GM19468 (cell line): ENCODE results near the gene THUMPD3.
A peak's percentile ranks its signal among the peaks of the same experiment; 100 is the strongest.

Experiments
- ATAC-seq: cut with Tn5 transposase; IDR thresholded peaks from one replicate; pipeline ENCODE4 v1.9.1; 2021; ENCODE audit warnings: mild to moderate bottlenecking, moderate library complexity, moderate number of reproducible peaks; ENCODE audit not compliant: unreplicated experiment; ENCODE audit errors: extremely low read depth

The THUMPD3 gene

DNA sequence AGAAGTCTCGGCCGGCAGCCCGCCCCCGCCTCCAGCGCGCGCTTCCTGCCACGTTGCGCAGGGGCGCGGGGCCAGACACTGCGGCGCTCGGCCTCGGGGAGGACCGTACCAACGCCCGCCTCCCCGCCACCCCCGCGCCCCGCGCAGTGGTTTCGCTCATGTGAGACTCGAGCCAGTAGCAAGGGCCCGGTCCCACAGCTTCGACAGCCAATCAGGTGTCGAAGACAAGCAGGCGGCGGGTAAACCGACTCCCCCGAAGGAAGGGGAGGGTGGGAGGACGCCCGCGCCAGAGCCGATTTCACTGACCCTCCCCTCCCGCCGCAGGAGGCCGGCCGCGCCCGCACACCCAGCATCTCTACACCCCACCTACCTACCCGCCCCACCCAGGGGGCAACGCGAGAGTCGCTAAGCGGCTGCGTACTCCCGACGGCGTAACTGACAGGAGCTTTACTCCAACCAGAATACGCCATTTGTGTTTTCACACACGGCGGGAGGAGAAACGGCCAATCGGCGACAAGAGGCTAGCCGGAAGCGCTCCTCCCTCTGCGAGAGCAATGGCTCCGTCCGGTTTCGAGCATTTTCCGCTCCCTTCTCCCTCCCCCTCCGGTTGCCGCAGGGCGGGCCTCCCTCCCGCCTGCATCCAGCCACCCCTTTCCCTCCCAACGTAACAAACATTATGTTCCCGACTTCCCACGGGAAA, 33.9 kb downstream of the THUMPD3 start:
- ATAC-seq = peak; percentile 59

DNA sequence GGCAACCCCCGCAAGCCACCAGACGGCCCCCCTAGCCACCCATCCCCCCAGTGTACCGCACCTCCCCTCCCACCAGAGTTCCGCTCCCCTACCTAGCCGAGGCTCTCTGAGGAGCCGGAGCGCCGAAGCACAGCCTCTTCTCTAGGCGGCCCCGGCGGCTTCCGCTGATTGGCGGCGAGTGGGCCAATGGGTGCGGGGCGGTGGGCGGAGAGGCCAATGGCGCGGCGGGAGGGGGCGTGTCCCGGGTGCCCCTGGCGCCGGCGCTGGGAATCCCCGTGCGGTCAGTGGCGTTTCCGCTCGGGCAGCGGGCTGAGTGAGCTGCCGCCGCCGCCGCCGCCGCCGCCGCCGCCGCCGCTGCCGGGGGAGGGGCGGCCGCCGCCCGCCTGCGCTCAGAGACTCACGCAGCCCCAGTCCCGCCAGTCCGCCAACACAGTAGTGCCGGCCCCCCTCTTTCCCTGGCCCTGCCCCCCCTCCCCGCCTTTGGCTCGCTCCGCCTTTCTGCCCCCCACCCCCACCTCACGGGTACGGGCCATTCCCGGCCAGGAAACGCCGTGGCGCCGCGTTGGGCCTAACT, 34.6 kb downstream of the THUMPD3 start, which contains the start of gene SETD5:
Gene SETD5 (plus strand): TSS at position 284 of the 574 bp plus-strand sequence. CDS start 31,324 bp downstream, outside the sequence.
- peak; percentile 37 for ATAC-seq

DNA sequence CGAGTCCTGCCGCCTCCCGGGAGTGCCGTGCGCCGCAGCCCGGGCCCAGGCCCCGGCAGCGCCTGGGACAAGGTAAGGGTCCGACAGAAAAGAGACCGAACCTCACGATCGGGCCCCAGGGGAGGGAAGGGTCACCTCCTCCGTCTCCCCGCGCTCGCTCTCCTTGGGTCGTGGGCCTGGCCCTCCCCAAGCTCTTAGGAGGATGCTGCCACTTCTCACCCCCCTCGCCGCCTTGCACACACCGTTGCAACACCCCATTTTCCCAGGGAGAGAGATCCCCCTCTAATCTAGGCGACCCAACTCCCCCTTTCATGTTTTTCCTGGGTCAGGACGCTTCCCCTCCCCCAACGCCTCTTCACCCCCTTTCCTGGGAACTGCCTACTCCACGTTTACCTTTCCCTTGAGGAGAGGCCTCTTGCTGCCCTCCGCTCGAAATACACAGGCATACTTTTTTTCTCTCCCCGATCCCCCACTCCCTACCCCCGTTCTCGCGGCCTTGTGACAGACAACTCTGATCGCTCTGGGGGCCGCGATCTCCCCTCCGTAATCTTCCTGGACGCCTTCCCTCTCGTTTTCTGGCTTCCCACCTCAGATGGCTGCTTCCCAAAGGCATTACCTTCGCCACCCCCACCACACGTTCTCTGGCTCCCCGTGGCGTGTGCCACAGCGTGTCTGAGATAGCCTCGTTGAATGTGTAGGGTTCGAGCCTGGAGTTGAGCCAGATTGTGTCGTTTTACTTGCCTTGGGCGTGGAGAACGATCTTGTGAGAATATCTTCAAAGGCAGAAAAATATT, 35.2 kb downstream of the THUMPD3 start:
- no peak for ATAC-seq

DNA sequence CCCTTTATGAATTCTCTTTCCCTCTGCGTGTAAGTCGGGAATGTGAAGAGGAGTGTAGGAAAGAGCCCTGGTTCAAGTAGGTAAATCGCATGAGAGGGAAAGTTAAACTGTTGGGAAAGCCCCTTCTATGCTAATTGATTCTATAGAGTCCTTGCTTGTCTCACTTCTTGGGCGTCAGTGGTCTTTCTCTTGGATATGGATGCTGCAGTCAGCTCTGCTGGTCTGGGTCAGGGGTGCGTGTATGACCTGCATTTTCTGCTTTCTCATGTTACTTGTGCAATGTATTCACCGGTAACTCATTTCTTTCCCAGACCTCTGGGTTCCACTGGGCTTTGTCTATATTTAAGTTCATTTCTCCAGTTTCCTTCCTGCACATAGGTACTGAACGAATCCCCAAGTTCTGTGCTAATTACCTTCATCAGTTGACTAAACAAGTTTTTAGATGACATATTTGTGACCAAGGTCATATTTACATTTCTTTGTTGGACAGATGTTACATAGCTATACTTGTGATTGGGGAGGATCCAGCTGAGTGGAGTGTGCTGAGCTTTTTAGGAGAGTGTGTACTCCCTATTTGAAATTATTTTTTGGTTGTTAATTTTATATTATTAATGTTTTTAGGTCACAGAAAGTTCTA, 36.0 kb downstream of the THUMPD3 start:
- ATAC-seq = no peak

DNA sequence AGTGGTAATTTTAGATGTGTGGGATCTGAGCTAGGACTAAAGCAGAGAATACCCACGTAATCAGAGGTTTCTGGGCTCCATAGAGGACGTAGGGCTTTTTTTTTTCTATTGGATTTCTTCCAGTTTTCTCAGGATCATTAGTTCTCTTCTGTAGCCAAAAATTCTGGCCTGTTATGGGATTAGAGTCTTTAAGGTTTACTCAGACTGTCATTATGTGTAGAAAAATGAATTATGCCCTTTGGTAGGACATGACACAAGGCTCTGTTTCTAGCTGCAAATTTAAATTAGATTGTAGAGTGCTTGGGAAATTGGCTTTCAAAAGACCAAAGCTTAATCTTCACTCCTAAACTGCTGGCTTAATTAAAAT, 36.5 kb downstream of the THUMPD3 start:
- no peak for ATAC-seq

DNA sequence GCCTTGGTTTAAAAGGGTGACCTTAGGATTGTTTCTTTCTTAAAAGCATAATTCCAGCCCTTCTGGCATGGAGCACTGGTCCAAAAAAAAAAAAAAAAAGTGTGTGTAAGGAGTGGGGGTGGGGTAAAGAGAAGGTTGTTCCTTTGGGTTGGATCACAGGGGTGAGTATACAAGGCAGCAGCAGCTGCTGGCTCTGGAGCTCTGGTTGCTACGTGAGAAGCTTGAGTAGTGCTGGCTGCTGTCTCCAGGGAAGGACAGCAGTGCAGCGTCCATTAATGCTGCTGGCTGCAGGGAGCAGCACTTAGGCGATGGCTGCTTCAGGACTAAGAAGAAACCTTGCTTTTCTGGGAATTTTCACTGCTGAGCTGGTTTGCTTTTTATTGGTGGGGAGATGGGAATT, 36.9 kb downstream of the THUMPD3 start:
- no peak for ATAC-seq

DNA sequence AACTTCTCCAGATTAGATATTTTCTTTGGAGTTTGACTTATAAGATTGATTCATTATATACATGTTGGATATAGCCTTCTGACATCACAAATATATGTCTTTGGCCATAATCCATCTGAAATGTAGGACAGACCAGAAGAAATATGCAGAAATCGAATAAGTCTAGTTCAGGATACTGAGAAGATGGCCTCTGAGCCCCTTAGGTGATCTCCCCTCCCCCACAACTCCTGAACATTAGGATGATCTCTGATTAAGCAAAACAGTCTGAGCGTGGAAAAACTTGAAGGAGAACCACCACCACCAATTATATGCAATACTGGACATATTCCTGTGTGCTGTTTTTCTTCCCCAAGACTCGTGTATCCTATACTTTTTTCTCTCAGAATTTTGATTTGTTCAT, 37.8 kb downstream of the THUMPD3 start:
- ATAC-seq = no peak

DNA sequence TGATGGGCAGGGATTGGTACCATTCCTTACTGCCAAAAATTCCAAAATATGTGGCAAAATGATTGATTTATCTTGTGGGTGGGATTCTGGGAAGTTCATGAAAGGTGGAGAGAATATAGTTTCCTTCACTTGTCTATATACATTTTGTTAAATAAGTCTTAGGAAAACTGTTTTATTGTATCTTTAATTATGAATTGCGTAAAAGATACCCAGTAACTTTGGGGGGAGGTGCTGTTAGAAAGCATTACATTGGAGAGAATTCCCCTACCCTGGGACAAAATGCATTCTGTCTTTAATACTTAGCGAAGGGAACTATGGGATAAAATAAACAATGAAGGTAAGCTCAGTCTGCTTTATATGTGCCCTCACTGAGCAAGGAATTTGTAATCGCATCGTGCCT, 39.1 kb downstream of the THUMPD3 start:
- no peak for ATAC-seq

DNA sequence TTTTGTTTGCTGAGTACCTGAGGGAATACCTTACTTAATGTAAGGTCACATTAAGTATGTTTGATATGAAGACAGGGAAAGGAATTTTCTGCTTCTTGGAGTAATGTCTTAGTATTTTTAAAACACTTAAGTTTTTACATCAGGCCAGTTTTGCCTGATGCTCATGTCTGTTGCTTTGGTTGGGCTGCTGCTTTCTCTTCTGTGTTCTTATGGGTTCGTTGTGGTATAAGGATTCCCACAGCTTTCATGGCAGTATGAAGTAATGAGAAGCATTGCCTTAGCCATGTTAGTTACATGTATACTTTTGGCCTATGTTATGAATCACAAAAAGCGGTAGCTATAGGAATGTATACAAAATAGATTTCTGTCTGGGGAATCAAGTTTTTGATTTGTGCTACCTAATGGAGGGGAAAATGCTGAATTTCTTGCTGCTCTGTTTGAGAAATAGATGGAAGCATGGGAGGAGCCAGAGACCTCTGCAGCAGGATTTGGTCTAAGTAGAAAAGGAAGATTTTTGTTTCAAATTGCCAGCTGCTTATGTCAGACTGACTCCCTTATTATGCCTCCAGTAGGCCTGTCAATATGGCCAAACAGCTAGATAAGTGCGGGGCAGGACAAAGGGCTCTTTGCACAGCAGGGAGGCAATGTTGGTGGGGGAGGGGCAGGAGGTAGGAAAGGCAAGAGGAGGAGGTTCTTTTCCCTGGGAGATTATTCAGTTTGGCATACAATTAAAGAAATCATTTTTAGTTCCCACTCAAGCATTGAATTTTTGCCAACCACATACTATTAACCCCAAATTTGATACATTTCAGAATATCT, 39.8 kb downstream of the THUMPD3 start:
- ATAC-seq = no peak

DNA sequence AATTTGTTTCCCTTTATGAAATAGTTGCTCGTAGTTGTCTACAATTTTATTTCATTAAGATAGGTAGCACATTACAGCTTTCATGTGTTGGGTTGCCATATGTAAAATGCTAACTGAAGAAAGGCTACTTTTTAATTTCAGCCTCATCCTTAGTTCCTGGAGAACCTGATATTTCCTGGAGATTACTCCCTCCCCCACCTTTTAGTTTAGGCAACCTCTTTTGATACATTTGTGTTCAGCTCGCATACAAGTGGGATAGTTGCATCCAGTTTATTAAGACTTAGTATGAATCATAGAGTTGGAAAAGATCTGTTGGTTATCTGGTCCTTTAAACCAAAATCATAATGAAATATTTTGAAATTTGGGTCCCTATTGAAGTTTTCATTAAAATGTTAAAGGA, 40.6 kb downstream of the THUMPD3 start:
- no peak for ATAC-seq

DNA sequence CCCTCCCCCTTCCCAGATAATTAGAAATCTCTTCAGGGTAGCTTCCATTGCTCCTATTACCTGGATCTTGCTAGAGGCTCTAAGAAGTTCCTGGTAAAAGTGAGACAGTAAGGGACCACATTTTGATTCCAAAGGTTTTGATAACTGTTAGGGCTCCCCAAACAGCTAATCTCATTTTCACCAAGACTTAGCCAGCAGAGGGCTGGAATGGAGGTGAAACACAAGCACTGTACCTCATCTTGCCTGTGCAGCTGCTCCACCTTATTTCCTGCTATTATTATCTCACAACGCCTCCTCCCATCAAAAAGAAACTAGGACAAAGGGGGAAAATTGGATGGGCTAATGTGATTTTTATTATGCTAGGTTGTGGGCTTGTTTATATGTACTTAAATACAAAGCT, 41.8 kb downstream of the THUMPD3 start:
- ATAC-seq = no peak

DNA sequence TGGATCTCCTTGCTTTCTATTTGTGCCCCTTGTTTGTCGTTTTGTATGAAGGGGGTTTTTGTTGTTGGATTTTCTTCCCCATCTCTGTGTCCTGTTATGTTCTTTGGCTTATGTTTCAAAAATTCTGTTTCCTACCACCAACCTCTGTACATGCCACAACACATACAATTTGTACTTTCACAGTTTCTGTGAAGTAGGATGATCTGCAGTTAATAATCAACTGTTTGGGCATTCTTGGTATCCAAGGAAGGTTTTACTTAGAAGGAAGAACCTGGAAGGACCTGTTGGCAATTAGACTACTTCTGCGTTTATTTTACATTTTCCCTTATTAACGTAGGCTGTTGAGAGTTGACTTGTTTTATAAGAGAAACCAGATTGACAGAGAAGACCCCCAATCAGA, 42.9 kb downstream of the THUMPD3 start:
- ATAC-seq = no peak

DNA sequence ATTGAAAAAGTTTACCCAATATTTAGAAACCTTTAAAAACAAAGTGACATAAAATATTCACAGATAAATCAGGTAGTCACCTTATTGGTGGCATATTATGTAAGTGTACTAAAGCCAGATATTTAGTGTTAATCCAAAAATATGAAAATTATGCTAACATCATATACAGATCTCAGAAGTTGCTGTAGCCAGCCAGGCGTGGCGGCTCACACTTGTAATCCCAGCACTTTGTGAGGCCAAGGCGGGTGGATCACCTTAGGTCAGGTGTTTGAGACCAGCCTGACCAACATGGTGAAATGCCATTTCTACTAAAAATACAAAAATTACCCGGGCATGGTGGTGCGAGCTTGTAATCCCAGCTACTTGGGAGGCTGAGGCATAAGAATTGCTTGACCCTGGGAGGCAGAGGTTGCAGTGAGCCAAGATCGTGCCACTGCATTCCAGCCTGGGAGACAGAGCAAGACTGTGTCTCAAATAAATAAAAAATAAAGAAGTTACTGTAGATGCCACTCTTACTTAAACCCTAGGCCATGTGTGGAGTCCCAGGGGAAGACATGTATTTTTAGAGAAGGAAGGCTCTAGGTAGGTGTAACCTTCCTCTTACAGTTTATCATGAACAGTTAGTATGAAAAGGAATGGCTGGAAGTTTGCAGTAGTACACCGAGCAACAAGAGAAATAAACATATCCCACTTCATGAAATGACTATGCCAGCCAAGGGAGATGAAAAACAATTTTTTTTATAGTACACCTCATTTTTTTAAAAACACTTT, 44.2 kb downstream of the THUMPD3 start:
- ATAC-seq = no peak

DNA sequence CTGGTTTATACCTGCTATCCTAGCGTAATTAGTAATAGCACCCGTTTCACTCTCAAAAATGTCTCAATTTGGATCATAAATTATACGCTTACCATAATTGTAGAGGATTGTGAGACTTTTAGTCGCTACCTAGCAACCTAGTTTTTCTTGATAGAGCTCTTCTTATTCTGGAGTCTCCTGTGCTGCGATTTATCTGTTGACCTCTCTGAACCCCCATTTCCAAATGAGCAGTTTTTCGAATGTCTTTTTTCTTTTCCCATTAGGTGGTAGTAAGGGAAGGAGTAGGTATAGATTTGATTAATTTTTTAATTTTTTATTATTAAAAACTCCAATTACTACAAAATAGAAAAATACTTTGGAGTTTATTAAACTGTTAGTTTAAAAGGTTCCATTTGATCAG, 45.2 kb downstream of the THUMPD3 start:
- ATAC-seq = no peak

DNA sequence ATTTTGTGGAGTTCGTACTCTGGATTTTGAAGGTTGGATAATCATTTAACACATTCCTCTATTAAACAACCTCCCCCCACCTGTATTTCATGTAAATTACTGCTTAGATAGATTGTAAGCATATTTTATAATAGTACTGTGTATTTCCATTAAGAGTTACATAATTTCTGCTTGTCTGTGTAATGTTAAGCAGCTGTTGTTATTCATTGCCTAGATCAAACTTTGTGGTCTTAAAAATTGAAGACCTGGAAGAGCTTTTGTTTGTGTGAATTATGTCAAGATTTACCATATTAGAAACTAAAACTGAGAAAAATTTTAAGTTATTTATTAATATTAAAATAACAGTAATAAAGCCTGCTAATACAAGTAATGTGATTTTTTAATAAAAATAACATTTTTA, 45.7 kb downstream of the THUMPD3 start:
- no peak for ATAC-seq

DNA sequence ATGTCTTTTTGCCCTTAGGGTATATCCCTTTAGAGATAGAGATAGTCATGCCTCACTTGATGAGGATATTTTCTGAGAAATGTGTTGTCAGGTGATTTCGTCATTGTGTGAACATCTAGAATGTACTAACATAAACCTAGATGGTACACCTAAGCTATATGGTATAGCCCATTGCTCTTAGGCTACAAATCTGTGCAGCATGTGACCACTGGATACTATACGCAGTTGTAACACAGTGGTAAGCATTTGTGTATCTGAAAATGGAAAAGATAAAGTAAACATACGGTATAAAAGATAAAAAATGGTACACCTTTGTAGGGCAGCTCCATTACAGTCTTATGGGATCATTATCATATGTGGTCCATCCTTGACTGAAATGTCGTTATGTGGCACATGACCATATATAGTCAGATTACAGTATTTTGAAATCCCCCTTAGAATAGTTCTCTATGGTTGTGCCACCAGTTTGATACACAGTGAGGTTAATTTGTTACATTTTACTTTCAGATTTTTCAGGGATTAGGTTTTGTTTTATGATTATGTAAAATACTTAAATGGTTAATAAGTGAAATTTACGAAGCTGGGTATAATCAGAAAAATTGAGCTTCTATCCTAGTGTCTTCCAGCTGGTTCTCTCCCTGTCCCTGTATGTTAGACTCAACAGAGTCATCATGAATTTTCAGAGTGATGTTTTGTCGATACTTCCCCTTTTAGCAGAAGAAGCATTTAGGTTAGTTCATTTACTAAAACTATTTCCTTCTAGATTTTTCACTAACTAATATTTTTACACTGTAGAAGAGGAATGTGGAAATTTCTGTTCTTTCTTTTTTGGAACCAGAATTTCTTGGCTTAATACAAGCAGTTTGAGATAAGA, 47.4 kb downstream of the THUMPD3 start:
- ATAC-seq = no peak

DNA sequence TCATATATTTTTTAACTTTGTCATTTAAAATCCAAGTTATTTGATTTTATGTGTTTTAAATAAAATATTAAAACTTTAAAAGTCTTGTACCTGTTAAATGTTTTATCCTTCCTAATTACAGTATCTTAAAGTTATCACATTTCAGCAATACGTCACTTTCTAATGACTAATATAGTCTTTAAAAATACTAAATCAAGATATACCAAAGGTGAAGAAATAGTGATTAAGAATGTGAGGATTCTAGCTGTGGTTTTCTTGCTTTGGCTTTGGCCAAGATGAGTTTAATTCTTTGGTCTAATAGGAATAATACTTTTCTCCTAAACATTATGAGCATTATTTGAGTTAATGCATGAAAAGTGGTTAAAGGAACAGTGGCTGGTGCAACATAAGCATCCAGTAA, 48.4 kb downstream of the THUMPD3 start:
- no peak for ATAC-seq

DNA sequence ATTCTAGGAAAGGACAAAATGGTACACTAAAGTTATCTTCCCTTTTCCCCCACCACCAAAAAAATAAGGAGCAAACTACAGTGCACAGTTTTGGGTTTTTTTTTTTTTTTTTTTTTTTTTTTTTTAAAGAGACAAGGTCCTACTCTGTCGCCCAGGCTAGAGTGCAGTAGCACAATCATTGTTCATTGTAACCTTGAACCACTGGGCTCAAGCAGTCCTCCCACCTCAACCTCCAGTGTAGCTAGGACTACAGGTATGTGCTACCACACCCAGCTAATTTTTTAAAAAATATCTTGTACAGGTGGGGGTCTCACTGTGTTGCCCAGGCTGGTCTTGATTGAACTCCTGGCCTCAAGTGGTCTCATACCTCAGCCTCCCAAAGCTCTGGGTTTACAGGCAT, 49.4 kb downstream of the THUMPD3 start:
- ATAC-seq = no peak
